Glutamatergic neuron (in vitro differentiated cells): ENCODE data around the gene HTR4. TPM values are rescaled to one million over a fixed set of nuclear protein-coding genes. Genes with fewer than 3 reads are reported as not detected.

ENCODE experiments used
- DNase-seq: peaks from one replicate; pipeline ENCODE4 v3.0.0; 2022
- H3K27ac Mint-ChIP-seq: one replicate; pipeline ENCODE4 v1.8.0; 2020; ENCODE audit warnings: mild to moderate bottlenecking, mixed read lengths, inconsistent platforms; ENCODE audit not compliant: unreplicated experiment
- H3K27me3 Mint-ChIP-seq: one replicate; pipeline ENCODE4 v1.8.0; 2020; ENCODE audit warnings: mild to moderate bottlenecking, moderate library complexity, mixed read lengths, inconsistent platforms; ENCODE audit not compliant: unreplicated experiment
- H3K36me3 Mint-ChIP-seq: one replicate; pipeline ENCODE4 v1.8.0; 2020; ENCODE audit warnings: mild to moderate bottlenecking, mixed read lengths, inconsistent platforms; ENCODE audit not compliant: unreplicated experiment
- H3K4me1 Mint-ChIP-seq: one replicate; pipeline ENCODE4 v1.8.0; 2020; ENCODE audit warnings: mild to moderate bottlenecking, low read depth, mixed read lengths, inconsistent platforms; ENCODE audit not compliant: unreplicated experiment
- H3K4me3 Mint-ChIP-seq: one replicate; pipeline ENCODE4 v1.8.0; 2020; ENCODE audit warnings: mild to moderate bottlenecking, mixed read lengths, inconsistent platforms; ENCODE audit not compliant: unreplicated experiment
- H3K9me3 Mint-ChIP-seq: one replicate; pipeline ENCODE4 v1.8.0; 2020; ENCODE audit warnings: mild to moderate bottlenecking, moderate library complexity, mixed read lengths, inconsistent platforms; ENCODE audit not compliant: unreplicated experiment
- total RNA-seq: library from RNA; stranded (reverse); fragmentation: NEBNext Ultra II Directional; extraction: Animal tissue kit (Norgen Biotek cat#: 25700); gene quantifications from one replicate; pipeline ENCODE4 v1.2.1, GENCODE V29; 2021; ENCODE audit not compliant: unreplicated experiment
- TF ChIP-seq, protein P1 (sequence below): fragments of 200-600 bp; sonication (generic); IDR thresholded peaks from one replicate; pipeline ENCODE4 v1.5.0; 2021; ENCODE audit not compliant: partially characterized antibody, unreplicated experiment

The HTR4 gene
- total RNA-seq, 1 donor from 2014 or later, result not detected

DNA sequence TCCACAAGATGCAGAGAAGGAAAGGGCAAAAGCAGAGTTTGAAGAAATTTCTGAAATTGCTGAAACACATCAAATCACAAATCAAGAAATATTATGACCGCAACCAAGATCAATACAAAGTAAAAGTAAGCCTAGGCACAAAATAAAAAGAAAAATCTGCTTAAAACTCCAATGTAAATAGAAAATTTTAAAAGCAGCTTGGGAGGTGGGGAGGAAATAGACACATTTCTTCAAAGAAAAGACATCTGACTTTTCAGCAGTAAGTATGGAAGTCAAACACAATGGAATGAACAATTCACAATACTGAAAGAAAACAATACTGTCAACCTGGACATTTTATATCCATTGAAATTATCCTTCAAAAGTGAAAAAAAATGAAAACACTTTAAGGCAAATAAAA, 55.1 kb downstream of the HTR4 start:
- Mint-ChIP-seq H3K36me3 (peaks cover 5% of the 10 kb centered on the region), H3K4me3 (no peak overlapping the region), H3K4me1 (peaks cover 1% of the 10 kb centered on the region), H3K27me3 (no peaks in the 10 kb centered on the region), H3K27ac (no peak overlapping the region), H3K9me3 (peaks cover 2% of the 10 kb centered on the region)
- DNase-seq, result no peak
- TF ChIP-seq, protein P1, sequence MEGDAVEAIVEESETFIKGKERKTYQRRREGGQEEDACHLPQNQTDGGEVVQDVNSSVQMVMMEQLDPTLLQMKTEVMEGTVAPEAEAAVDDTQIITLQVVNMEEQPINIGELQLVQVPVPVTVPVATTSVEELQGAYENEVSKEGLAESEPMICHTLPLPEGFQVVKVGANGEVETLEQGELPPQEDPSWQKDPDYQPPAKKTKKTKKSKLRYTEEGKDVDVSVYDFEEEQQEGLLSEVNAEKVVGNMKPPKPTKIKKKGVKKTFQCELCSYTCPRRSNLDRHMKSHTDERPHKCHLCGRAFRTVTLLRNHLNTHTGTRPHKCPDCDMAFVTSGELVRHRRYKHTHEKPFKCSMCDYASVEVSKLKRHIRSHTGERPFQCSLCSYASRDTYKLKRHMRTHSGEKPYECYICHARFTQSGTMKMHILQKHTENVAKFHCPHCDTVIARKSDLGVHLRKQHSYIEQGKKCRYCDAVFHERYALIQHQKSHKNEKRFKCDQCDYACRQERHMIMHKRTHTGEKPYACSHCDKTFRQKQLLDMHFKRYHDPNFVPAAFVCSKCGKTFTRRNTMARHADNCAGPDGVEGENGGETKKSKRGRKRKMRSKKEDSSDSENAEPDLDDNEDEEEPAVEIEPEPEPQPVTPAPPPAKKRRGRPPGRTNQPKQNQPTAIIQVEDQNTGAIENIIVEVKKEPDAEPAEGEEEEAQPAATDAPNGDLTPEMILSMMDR, result no peak

DNA sequence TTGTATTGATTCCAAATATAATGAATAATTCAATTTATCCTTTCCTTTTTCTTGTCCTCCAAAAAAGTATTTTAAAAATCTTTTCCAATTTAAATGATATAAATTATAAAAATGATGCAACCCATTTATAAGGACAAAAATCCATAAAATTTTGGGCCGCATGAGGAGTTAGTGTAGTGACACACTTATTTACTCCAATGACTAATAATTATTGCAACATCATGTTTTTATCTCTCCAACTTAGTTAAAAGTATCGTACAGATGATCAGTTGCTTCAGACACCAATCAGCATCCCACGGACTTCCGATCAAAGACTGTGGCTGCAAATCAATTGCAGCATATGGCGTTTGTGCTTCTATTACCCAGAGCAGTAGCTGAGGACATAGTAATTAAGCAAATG, 58.6 kb downstream of the HTR4 start:
- DNase-seq, result no peak
- TF ChIP-seq, protein P1, result no peak
- peaks cover 1% of the 10 kb centered on the region for H3K4me1 Mint-ChIP-seq
- H3K9me3 Mint-ChIP-seq, result peaks cover 2% of the 10 kb centered on the region
- peaks cover 5% of the 10 kb centered on the region for H3K36me3 Mint-ChIP-seq
- H3K27ac Mint-ChIP-seq, result no peak overlapping the region
- no peak overlapping the region for H3K4me3 Mint-ChIP-seq
- H3K27me3 Mint-ChIP-seq, result peaks cover 2% of the 10 kb centered on the region

DNA sequence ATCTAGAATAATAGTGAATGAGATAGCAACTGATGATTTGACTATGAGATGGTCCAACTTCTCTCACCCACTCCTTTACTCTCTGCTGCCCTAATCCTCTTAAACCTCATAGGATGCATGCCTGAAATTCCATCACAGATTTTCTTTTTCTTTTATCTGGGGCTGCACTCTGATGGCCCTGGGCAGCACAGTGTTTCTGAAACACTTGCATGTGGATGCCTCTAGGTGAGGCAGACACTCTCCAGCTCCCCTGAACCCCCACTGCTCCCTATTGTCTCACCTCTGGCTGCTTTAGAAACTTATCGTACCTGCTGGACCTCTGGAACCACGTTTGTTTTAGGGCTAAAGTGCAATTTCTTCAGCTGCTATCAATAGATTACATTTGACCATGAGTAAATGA, 67.5 kb downstream of the HTR4 start:
- H3K27ac Mint-ChIP-seq, result no peak overlapping the region
- TF ChIP-seq, protein P1, result no peak
- H3K9me3 Mint-ChIP-seq, result no peaks in the 10 kb centered on the region
- no peak overlapping the region for H3K4me3 Mint-ChIP-seq
- H3K27me3 Mint-ChIP-seq, result peaks cover under 1% of the 10 kb centered on the region
- H3K36me3 Mint-ChIP-seq, result no peaks in the 10 kb centered on the region
- no peaks in the 10 kb centered on the region for H3K4me1 Mint-ChIP-seq
- DNase-seq, result no peak

DNA sequence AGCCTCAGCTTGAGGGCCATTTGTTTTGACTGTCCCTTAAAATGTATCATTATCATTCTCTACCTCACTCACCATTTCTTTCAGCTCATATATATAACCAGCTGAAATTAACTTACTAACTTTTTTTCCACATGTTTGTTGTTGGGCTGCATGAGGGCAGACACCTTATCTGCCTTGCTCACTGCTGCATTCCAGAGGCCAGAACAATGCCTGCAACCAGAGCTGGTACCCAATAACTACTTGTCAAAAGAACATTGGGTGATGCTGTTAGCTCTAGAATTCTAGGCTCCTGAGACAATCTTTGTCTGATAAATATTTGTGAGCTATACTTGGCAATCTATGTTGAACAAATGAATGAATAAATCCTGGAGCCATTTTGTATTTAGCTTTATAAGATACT, 68.3 kb downstream of the HTR4 start:
- no peak overlapping the region for H3K27ac Mint-ChIP-seq
- TF ChIP-seq, protein P1, result no peak
- H3K27me3 Mint-ChIP-seq, result no peaks in the 10 kb centered on the region
- no peaks in the 10 kb centered on the region for H3K9me3 Mint-ChIP-seq
- no peak for DNase-seq
- no peaks in the 10 kb centered on the region for H3K4me1 Mint-ChIP-seq
- H3K36me3 Mint-ChIP-seq, result no peaks in the 10 kb centered on the region
- H3K4me3 Mint-ChIP-seq, result no peak overlapping the region

DNA sequence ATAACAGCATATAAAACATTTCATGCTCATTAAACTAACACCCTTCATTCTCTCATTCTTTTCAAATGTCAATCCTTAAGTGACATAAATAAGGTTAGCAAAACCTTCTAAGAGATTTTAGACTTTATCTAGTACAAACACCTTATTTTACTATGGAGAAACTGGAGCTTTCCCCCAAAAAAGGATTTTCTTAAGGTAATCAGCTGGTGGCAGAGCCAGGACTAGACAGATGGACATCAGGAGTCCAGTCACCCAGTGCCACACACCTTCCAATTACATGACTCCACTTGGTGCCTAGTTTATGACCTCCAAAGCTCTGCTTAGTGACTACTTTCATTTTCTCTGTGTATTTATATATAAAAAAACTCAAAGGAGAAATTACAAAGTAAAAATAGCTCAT, 70.2 kb downstream of the HTR4 start:
- TF ChIP-seq, protein P1, result no peak
- H3K4me3 Mint-ChIP-seq, result no peak overlapping the region
- H3K27me3 Mint-ChIP-seq, result no peaks in the 10 kb centered on the region
- no peaks in the 10 kb centered on the region for H3K9me3 Mint-ChIP-seq
- no peak for DNase-seq
- H3K36me3 Mint-ChIP-seq, result no peaks in the 10 kb centered on the region
- no peaks in the 10 kb centered on the region for H3K4me1 Mint-ChIP-seq
- H3K27ac Mint-ChIP-seq, result no peak overlapping the region
